HG02798 (cell line): ENCODE results near the gene CERS2.
"Not testable (repeated sequence)": the region's sequence is repeated elsewhere in the genome, so short reads cannot be mapped to it uniquely, and the experiment has no call there.

Experiments used
- ATAC-seq: cut with Tn5 transposase; IDR thresholded peaks from one replicate; pipeline ENCODE4 v1.9.1; 2021; ENCODE audit warnings: mild to moderate bottlenecking; ENCODE audit not compliant: unreplicated experiment, poor library complexity

Gene CERS2

DNA sequence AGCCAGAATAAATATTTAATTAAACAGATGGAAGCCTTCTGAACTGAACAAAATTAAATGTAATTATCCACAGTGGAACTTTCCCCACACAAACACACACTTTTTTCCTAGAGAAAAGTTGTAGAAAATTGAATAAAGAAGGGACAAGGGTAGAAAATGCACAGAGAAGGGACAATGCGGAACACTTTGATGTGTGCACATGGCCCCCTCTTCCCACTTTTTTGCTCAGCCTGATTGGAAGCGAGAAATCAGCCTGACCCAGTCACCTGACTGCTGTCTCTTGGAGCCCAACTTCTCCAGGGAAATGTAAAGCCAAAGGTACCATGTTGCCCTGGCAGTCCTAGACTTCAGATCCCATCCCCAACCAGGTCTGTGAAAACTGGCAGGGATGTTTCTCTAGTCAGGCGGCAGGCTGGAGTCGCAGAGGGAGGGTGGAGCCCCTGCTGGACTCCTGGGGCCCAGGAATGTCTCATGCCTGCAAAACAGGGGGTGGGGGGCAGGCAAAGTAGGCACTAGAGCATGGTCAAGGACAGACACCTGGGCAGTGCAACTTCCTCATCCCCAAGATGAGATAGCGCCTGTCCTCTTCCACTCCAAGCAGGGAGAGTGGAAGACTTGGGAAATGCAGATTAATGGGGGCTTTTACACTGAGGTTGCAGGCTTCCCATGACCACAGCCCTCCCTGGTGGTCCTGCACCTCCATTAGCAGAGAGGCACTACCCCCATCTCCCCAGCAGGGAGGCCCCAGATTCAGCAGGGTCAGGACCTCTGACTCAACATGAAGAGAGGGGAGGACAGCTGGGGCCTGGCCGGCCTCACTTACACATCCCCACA, 2.8 kb downstream of the CERS2 start:
- ATAC-seq: no peak

DNA sequence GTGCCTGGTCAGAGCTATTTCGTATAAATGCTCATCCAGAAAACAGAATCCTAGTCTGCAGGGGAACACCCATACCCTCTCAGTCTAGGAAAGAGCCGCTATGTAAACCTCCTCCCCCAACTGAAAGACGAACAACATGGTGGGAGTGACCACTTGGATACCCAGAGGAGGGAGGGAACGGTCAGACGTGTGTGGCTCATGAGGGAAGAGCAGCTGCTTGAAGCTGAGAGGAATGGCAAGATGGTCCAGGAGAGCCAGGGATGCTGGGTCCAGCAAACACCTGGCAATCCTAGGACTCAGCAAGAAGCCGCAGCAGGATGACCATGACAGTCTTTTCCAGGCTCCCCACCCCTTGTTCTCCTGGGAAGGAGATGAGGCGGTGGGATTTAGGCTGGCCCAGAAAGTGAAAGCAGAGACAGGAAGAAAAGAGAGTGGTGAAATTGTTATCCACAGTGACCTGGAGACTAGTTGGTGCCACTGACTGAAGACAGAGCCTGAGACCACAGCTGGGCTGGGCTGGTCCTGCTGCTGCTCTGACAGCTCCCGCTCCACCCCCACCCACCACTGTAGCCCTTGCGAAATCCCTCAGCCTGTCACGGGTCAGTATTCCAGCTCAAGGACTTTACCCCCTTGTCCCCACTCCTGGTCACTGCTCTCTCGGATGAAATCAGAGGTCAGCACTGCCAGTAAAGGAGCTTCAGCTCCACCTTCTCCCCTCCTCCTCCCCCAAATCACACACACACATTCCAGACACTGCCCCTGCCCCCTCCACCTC, 3.6 kb downstream of the CERS2 start:
- no peak for ATAC-seq

DNA sequence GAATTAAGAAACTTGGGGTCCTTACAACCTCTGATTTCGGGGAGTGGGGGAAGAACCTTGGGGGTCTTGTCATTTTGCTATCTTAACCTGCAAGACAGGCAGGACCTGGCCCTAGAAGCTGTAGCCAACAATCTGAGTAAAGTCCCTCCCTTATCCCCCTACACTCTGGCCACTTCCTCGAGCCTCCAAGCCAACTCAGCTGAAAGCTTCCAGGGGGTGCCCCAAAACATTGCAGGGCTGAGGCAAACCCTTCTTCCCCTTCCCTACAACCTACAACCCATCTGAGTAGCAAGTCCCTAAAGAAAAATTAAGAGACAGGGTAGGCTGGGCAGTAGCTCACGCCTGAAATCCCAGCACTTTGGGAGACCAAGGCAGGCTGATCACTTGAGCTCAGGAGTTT, 5.0 kb downstream of the CERS2 start:
- no peak for ATAC-seq

DNA sequence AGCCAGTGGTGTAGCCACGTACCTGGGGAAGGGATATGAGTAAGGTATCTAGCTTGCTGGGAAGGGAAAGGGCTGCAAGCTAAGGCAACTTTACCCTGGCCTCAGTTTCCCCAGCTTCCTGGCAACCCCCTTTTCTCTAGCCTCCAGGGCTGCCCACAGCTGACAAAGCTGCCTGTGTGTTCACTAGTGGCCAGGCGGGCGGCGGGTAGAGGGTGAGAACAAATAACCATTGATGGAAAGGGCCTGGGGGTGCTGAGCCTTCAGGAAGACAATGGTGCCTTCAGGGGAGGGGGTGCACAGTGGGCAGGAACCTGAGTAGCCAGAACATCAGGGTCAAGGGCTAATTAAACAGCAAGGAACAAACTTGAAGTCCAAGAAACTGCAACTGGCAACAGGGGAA, 6.1 kb downstream of the CERS2 start:
- ATAC-seq: no peak

DNA sequence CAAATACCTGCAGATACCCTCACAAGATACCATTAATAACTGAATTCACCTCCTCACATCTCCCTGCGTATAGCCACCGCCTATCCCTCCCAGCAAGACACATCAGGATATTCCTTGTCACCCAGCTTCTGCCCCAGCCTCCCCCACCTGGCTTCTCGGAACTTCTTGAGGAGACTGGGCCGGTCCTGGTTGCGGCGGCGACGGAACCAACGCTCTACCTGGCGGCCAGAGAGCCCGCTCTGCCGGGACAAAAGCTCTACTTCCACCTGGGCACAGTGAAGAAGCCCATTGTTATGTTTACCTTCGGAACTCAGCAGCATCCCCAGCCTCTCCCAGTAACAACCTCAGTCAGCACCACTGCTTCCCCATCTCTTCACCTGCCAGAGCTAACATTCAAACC, 6.7 kb downstream of the CERS2 start:
- no peak for ATAC-seq

DNA sequence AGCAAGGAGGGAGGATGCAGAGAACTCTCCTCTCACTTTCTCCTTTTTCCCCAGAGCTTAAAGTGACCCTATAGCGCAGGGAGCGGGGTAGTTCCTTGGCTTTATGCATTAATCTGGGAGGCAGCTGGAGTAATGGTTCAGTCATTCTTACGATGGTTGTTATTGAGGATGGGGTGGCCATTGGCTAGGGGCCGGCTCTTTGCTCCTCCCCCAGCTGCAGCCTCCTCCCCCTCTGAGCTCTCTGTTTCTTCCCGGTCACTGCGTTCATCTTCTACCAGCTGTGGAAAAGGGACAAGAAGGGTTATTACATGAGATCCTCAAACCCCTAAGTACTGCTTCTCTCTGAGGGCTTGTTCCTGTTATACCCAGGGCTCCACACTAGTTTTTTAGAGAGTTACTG, 8.6 kb downstream of the CERS2 start:
- ATAC-seq: no peak

DNA sequence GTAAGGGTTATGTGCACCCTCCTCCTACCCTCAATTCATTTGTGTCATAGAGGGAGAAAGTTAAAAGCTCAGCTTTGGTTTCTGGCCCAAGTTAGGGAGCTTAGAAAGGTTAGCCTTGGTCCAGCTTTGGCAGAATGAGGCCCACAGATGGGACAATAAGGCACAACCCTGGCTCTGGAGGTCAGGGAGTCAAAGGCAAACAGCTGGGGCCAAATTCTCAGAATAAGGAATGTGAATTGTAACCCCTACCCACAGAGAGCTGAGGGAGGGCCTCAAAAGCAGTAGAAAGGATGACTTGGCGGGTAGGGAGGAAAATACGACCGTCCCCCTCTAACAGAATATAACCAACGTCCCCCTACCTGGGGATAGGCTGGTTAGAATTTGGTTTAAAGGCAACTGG, 9.0 kb downstream of the CERS2 start:
- no peak for ATAC-seq

DNA sequence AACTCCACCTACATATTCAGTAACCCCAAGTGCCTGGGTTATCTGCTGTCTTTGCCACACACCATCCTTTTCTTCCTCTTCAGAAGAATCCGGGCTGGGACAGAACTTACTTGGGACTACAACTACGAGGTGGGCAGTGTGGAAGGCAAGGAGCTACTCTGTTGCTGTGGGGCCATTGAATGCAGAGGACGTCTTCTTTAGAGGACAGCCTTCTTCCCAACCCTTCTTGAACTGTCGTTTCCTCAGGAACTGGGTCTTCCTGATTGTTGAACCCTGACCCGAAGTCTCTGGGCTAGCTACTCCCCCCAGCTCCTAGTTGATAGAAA, 10.5 kb downstream of the CERS2 start:
- no peak for ATAC-seq

DNA sequence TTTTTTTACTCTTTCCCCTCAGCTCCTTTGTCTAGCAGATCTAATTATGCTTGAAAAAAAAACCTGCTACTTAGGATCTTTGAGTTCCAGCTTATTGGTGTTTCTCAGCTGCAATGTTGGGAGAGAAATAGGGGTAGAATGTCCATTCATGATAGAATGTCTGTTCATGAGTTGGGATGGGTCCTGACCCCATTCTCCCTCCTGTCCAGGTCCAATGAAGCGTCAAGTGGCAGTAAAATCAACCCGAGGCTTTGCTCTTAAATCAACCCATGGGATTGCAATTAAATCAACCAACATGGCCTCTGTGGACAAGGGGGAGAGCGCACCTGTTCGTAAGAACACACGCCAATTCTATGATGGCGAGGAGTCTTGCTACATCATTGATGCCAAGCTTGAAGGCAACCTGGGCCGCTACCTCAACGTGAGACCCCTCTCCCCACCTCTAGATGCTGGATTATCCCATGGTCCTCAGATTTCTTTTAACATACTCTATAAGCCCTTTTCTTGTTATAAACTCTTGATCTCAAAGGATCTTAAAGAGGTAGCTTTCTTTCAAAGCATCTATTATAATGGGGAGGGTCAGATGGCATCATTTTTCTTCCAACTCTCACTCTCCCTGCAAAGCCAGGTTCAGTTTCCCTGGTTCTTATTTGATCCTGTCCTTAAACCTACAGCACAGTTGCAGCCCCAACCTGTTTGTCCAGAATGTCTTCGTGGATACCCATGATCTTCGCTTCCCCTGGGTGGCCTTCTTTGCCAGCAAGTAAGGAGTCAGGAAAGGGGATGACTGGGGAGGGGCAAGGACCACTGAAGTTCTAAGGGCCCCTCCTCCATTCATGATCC, 11.1 kb downstream of the CERS2 start:
- ATAC-seq: no peak

DNA sequence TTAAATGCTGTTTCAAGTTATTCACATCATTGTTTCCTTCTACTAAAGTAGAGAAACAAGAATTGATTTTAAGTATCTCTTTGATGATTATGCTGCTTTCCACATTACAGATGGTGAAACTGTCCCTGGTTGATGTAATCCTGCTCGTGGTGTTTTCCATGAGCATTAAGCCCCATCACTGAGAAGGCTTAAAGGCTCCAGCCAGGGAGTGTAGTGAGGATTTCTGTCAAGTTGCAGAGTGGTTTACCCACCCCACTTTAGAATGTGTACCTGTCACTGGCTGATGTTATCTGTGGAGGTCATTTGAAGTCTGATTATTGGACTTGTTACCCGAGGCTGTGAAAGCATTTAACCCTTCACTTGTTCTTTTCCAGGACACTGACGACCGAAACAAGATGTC, 12.9 kb downstream of the CERS2 start:
- ATAC-seq: no peak

DNA sequence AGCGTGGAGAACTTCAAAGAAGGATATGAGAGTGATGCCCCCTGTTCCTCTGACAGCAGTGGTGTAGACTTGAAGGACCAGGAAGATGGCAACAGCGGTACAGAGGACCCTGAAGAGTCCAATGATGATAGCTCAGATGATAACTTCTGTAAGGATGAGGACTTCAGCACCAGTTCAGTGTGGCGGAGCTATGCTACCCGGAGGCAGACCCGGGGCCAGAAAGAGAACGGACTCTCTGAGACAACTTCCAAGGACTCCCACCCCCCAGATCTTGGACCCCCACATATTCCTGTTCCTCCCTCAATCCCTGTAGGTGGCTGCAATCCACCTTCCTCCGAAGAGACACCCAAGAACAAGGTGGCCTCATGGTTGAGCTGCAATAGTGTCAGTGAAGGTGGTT, 14.0 kb downstream of the CERS2 start:
- ATAC-seq: no peak

DNA sequence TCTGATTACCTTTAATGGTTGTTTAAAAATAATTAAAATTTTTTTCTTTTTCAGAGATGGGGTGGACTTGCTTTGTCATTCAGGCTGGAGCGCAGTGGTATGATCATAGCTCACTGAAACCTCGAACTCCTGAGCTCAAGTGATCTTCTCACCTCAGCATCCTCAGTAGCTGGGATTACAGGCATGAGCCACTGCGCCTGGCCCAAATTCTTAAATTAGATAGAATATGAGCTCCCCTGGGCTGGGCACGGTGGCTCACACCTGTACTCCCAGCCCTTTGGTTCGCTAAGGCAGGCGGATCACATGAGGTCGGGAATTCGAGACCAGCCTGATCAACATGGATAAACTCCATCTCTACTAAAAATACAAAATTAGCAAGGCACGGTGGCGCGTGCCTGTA, 17.0 kb downstream of the CERS2 start:
- ATAC-seq: no peak

DNA sequence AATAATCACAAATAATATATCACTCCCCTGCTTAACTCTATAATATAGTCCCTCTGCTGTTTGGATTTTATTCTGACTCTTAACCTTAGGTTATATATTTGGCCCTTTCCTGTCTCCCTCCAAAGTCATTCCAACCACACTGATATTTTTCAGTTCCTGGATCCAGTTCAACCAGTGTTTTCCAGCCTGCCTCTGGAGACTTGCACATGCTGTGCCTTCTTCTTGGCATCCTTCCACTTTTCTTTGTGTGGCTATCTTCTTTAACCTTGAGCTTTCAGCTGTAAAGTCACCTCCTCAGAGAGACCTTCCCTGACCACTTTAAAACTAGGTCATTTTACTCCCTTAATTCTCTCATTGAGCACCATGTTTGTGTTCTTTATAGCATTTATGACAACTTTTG, 19.4 kb downstream of the CERS2 start:
- ATAC-seq: no peak

DNA sequence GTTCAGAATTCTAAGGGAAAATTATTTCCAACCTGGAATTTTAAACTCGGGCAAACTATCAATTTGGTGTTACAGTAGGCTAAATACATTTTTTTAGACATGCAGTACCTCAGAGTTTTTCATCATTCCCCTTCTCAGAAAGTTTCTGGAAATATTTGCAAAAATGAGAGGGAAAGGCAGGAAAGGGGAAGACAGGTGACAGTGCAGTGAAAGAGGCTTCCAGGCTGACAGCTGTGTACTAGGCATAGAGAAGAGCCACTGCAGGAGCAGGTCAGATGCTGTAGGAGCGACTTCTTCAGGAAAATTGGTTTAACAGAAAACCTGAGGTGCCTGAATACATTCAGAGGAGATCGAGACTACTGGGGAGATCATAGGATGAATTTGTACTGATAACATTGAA, 19.9 kb downstream of the CERS2 start:
- no peak for ATAC-seq

DNA sequence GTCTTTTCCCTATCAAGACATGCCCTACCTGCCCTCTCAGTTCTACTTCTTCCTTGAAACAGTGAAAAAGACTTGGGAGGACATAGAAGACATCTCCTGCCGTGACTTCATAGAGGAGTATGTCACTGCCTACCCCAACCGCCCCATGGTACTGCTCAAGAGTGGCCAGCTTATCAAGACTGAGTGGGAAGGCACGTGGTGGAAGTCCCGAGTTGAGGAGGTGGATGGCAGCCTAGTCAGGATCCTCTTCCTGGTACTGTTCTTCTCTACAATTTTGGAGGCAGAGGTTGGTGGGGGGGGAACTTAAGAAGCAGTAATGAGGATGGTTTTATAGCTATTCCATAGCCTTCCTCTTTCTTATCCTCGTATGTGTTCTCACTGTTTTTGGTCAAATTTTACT, 29.8 kb downstream of the CERS2 start:
- no peak for ATAC-seq

DNA sequence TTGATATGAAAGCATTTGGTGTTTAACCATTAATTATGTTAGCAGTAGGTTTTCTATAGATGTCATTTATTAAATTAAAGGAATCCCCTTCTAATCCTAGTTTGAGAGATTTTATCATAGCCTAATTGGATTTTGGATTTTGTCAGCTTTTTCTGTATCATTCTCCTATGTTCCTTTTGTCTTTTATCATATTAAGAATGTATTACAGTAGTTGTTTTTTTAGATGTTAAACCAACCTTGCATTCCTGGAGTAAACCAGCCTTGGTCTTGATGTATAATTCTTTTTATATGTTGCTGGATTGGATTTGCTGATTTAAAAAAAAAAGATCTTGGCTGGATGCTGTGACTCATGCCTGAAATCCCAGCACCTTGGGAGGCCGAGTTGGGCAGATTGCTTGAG, 42.9 kb downstream of the CERS2 start:
- ATAC-seq: no peak

DNA sequence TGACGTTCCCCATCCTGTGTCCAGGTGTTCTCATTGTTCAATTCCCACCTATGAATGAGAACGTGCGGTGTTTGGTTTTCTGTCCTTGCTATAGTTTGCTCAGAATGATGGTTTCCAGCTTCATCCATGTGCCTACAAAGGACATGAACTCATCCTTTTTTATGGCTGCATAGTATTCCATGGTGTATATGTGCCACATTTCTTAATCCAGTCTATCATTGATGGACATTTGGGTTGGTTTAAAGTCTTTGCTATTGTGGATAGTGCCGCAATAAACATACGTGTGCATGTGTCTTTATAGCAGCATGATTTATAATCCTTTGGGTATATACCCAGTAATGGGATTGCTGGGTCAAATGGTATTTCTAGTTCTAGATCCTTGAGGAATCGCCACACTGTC, 45.9 kb downstream of the CERS2 start:
- not testable (repeated sequence) for ATAC-seq

DNA sequence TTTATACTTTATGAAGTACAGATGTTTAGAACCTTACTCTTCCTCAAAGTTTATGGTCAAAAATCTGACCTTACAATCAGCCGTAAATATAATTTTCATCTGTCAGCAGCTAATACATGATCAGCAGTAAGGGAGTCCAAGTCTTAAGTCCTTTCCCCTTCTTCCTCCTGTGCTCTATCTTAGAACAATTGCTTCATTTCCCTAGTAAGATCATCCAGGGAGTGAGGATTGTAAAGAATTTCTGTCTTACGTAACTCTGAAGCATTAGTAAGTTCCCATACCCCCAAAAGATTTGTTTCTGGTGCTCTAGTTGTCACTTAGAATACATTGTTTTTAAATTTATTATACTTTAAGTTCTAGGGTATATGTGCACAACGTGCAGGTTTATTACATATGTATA, 46.3 kb downstream of the CERS2 start:
- ATAC-seq: no peak

DNA sequence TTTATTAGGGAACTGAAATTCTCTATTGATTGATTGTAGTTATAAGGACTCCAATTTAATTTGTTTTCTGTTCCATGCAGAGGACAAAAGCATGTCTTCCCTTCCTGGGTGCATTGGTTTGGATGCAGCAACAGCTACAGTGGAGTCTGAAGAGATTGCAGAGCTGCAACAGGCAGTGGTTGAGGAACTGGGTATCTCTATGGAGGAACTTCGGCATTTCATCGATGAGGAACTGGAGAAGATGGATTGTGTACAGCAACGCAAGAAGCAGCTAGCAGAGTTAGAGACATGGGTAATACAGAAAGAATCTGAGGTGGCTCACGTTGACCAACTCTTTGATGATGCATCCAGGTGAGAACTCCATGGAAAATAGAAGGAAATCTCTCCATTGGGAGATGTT, 47.0 kb downstream of the CERS2 start:
- ATAC-seq: no peak

DNA sequence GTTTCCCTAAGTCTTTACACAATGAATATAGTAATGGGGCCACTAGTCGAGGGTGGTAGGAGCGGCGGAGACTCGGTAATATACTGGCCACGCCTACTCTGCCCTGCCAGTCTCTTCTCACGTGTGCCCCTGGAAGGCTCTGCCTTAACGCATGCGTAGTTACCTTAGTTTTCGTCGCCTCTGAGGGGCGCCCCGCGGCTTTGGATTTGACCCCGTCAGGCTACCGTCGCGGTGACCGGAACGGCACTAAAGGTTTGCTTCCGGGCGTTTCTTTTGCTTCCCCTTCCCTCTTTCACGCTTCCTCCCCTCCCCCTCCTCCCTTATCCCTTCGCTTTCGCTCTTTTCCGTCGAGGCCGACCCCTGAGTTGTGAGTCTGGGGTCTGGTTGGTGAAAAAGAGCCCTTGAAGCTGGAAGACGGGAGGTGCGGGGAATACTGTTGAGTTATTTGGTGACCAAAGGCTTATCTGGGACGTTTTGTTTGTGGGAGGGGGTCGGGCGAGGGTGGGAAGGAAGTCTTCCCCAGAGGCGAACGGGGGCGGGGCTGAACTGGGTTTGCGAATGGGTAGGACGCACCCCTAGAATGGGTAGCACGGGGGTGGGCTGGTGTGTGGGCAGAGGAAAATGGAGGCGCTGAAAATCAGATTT, 48.4 kb downstream of the CERS2 start, which contains the start of gene SETDB1:
Gene SETDB1 (plus strand): TSS at position 267 of the 645 bp plus-strand sequence. CDS start 1,352 bp downstream, outside the sequence.
- ATAC-seq: peak; percentile 93
